Measurements from ENCODE around the gene SUN5. TPM values are rescaled to one million over a fixed set of nuclear protein-coding genes. Genes with fewer than 3 reads are reported as not detected.
"Not testable (repeated sequence)": the region's sequence is repeated elsewhere in the genome, so short reads cannot be mapped to it uniquely, and the experiment has no call there.

Gene SUN5
- total RNA-seq = not detected in 2 replicates
- long read RNA-seq = 0 reads

- TF ChIP-seq, protein P1, sequence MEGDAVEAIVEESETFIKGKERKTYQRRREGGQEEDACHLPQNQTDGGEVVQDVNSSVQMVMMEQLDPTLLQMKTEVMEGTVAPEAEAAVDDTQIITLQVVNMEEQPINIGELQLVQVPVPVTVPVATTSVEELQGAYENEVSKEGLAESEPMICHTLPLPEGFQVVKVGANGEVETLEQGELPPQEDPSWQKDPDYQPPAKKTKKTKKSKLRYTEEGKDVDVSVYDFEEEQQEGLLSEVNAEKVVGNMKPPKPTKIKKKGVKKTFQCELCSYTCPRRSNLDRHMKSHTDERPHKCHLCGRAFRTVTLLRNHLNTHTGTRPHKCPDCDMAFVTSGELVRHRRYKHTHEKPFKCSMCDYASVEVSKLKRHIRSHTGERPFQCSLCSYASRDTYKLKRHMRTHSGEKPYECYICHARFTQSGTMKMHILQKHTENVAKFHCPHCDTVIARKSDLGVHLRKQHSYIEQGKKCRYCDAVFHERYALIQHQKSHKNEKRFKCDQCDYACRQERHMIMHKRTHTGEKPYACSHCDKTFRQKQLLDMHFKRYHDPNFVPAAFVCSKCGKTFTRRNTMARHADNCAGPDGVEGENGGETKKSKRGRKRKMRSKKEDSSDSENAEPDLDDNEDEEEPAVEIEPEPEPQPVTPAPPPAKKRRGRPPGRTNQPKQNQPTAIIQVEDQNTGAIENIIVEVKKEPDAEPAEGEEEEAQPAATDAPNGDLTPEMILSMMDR (IDR thresholded peaks at IDR 0.05) = no peak
- Mint-ChIP-seq H3K4me3 (ENCODE audit: unreplicated experiment) (no peak within 1 kb of the TSS), H3K9me3 (ENCODE audit: unreplicated experiment) (peaks cover 5% of the 10 kb centered on the region), H3K27me3 (ENCODE audit: unreplicated experiment) (peaks cover 2% of the 10 kb centered on the region), H3K4me1 (ENCODE audit: unreplicated experiment) (no peaks in the 10 kb centered on the region), H3K36me3 (ENCODE audit: unreplicated experiment) (no peaks in the 10 kb centered on the region), H3K27ac (ENCODE audit: unreplicated experiment) (no peak within 1 kb of the TSS)
- DNase-seq (ENCODE audit: extremely low spot score, unreplicated experiment) = no peak
These were observed at the start of gene SUN5 for GRCh38 chr20:33004141-33004751. Gene SUN5, minus strand, starts transcription at chr20:33004433. Its CDS starts 93 bp downstream, at chr20:33004340.

GRCh38 chr20:33053291-33054106 lies 49.3 kb upstream of the SUN5 start, which contains the start of gene BPIFB3:
Gene BPIFB3, plus strand, starts transcription at chr20:33053903. Its CDS starts 1,533 bp downstream, at chr20:33055436.
- DNase-seq (ENCODE audit: extremely low spot score, unreplicated experiment) = no peak
- Mint-ChIP-seq H3K9me3 (ENCODE audit: unreplicated experiment) (no peaks in the 10 kb centered on the region), H3K4me1 (ENCODE audit: unreplicated experiment) (no peaks in the 10 kb centered on the region), H3K36me3 (ENCODE audit: unreplicated experiment) (no peaks in the 10 kb centered on the region), H3K27me3 (ENCODE audit: unreplicated experiment) (peaks cover under 1% of the 10 kb centered on the region), H3K27ac (ENCODE audit: unreplicated experiment) (no peak within 1 kb of the TSS), H3K4me3 (ENCODE audit: unreplicated experiment) (no peak within 1 kb of the TSS)
- TF ChIP-seq, protein P1 (IDR thresholded peaks at IDR 0.05) = no peak

GRCh38 chr20:33051333-33051732 lies 47.1 kb upstream of the SUN5 start:
- H3K9me3 Mint-ChIP-seq (ENCODE audit: unreplicated experiment) = peaks cover under 1% of the 10 kb centered on the region
- DNase-seq (ENCODE audit: extremely low spot score, unreplicated experiment) = no peak
- no peaks in the 10 kb centered on the region for H3K36me3 Mint-ChIP-seq (ENCODE audit: unreplicated experiment)
- H3K4me3 Mint-ChIP-seq (ENCODE audit: unreplicated experiment) = no peak overlapping the region
- no peaks in the 10 kb centered on the region for H3K4me1 Mint-ChIP-seq (ENCODE audit: unreplicated experiment)
- H3K27ac Mint-ChIP-seq (ENCODE audit: unreplicated experiment) = no peak overlapping the region
- no peaks in the 10 kb centered on the region for H3K27me3 Mint-ChIP-seq (ENCODE audit: unreplicated experiment)
- TF ChIP-seq, protein P1 (IDR thresholded peaks at IDR 0.05) = no peak

- DNase-seq (ENCODE audit: extremely low spot score, unreplicated experiment) = no peak
- H3K27me3 Mint-ChIP-seq (ENCODE audit: unreplicated experiment) = no peaks in the 10 kb centered on the region
- H3K27ac Mint-ChIP-seq (ENCODE audit: unreplicated experiment) = no peak overlapping the region
- peaks cover 12% of the 10 kb centered on the region for H3K9me3 Mint-ChIP-seq (ENCODE audit: unreplicated experiment)
- H3K36me3 Mint-ChIP-seq (ENCODE audit: unreplicated experiment) = no peaks in the 10 kb centered on the region
- TF ChIP-seq, protein P1 (IDR thresholded peaks at IDR 0.05) = no peak
- no peaks in the 10 kb centered on the region for H3K4me1 Mint-ChIP-seq (ENCODE audit: unreplicated experiment)
- no peak overlapping the region for H3K4me3 Mint-ChIP-seq (ENCODE audit: unreplicated experiment)
These were observed 42.2 kb upstream of the SUN5 start for GRCh38 chr20:33046412-33046811.

DNA sequence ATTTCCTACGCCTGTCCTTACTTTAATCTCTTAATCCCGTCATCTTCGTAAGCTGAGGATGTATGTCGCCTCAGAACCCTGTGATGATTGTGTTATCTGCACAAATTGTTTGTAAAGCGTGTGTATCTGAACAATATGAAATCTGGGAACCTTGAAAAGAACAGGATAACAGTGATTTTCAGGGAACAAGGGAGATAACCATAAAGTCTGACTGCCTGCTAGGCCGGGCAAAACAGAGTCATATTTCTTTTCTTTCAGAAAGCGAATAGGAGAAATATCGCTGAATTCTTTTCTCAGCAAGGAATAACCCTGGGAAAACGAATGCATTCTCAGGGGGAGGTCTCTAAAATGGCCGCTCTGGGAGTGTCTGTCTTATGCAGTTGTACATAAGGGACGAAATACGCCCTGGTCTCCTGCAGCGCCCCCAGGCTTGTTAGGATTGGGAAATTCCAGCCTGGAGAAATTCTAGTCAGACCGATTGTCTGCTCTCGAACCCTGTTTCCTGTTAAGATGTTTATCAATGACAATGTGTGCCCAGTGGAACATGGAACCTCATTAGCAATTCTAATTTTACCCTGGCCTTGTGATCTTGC lies 41.0 kb upstream of the SUN5 start:
- not testable (repeated sequence) for H3K27ac Mint-ChIP-seq (ENCODE audit: unreplicated experiment); H3K4me1 Mint-ChIP-seq (ENCODE audit: unreplicated experiment); DNase-seq (ENCODE audit: extremely low spot score, unreplicated experiment); H3K27me3 Mint-ChIP-seq (ENCODE audit: unreplicated experiment); H3K36me3 Mint-ChIP-seq (ENCODE audit: unreplicated experiment); H3K4me3 Mint-ChIP-seq (ENCODE audit: unreplicated experiment)
- H3K9me3 Mint-ChIP-seq (ENCODE audit: unreplicated experiment) = peaks cover 12% of the 10 kb centered on the region

Measured in osteocyte (in vitro differentiated cells).